GM12874 (cell line): ENCODE results near the gene HAND1.

ENCODE experiments used
- TF ChIP-seq, protein P1 (sequence below): IDR thresholded peaks from 2 replicates; pipeline ENCODE4 v1.5.1; 2011; ENCODE audit warnings: low read depth, mild to moderate bottlenecking, control low read depth, low read length, moderate library complexity; ENCODE audit not compliant: insufficient read depth

HAND1 gene

GRCh38 chr5:154437281-154437965 lies 40.6 kb downstream of the HAND1 start:
- TF ChIP-seq, protein P1, sequence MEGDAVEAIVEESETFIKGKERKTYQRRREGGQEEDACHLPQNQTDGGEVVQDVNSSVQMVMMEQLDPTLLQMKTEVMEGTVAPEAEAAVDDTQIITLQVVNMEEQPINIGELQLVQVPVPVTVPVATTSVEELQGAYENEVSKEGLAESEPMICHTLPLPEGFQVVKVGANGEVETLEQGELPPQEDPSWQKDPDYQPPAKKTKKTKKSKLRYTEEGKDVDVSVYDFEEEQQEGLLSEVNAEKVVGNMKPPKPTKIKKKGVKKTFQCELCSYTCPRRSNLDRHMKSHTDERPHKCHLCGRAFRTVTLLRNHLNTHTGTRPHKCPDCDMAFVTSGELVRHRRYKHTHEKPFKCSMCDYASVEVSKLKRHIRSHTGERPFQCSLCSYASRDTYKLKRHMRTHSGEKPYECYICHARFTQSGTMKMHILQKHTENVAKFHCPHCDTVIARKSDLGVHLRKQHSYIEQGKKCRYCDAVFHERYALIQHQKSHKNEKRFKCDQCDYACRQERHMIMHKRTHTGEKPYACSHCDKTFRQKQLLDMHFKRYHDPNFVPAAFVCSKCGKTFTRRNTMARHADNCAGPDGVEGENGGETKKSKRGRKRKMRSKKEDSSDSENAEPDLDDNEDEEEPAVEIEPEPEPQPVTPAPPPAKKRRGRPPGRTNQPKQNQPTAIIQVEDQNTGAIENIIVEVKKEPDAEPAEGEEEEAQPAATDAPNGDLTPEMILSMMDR: no peak

- TF ChIP-seq, protein P1: no peak
Observed at GRCh38 chr5:154435226-154435625, 42.8 kb downstream of the HAND1 start.

GRCh38 chr5:154430961-154431630 lies 46.9 kb downstream of the HAND1 start:
- TF ChIP-seq, protein P1: no peak

DNA sequence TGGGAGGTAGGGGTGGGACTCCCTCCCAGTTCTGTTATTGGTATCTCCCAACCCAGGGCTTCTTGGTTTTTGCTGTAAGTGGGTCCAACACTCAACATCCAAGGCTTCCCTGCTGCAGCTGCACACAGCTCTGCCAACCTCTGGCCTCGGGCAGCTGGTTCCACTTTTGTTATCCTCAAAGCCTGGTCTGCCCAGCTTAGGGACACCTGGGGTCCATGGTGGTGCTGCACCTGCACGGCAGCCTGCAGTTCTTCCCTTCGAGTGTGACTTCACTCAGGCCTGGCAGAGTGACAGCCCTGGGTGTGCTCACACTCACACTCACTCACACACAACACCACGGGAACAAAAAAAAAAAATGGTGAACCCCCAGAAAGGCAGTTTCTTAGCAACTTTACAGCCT lies 47.6 kb downstream of the HAND1 start:
- TF ChIP-seq, protein P1: no peak

- TF ChIP-seq, protein P1: no peak
Observed at GRCh38 chr5:154429341-154429740, 48.7 kb downstream of the HAND1 start.

GRCh38 chr5:154428208-154428607 lies 49.8 kb downstream of the HAND1 start:
- TF ChIP-seq, protein P1: no peak
